Cerebellar cortex (tissue), 1 donor: ENCODE measurements around the gene ECM2.

Experiments used
- DNase-seq: peaks from one replicate; pipeline ENCODE4 v3.0.0-alpha.2; 2015; ENCODE audit warnings: low spot score

Gene ECM2

GRCh38 chr9:92467041-92467440 lies 68.7 kb downstream of the ECM2 start:
- no peak for DNase-seq

GRCh38 chr9:92463984-92464383 lies 71.8 kb downstream of the ECM2 start:
- no peak for DNase-seq

- DNase-seq: no peak
Observed at GRCh38 chr9:92463387-92463786, 72.4 kb downstream of the ECM2 start.

GRCh38 chr9:92457576-92457975 lies 78.2 kb downstream of the ECM2 start:
- no peak for DNase-seq

GRCh38 chr9:92455217-92455616 lies 80.6 kb downstream of the ECM2 start:
- peak; percentile 2 for DNase-seq

- no peak for DNase-seq
Observed at GRCh38 chr9:92446536-92446935, 89.3 kb downstream of the ECM2 start.
